NCI-H2081 treated with DMSO at 0.1 percent for 48 hours (cell line): ENCODE results near the gene TIGD6.
A peak's percentile ranks its signal among the peaks of the same experiment; 100 is the strongest.
"Not testable (repeated sequence)": the region's sequence is repeated elsewhere in the genome, so short reads cannot be mapped to it uniquely, and the experiment has no call there.

ENCODE experiments used
- DNase-seq: peaks from one replicate; lab custom pipeline; 2025; lab: John Stamatoyannopoulos, UW

Gene TIGD6

DNA sequence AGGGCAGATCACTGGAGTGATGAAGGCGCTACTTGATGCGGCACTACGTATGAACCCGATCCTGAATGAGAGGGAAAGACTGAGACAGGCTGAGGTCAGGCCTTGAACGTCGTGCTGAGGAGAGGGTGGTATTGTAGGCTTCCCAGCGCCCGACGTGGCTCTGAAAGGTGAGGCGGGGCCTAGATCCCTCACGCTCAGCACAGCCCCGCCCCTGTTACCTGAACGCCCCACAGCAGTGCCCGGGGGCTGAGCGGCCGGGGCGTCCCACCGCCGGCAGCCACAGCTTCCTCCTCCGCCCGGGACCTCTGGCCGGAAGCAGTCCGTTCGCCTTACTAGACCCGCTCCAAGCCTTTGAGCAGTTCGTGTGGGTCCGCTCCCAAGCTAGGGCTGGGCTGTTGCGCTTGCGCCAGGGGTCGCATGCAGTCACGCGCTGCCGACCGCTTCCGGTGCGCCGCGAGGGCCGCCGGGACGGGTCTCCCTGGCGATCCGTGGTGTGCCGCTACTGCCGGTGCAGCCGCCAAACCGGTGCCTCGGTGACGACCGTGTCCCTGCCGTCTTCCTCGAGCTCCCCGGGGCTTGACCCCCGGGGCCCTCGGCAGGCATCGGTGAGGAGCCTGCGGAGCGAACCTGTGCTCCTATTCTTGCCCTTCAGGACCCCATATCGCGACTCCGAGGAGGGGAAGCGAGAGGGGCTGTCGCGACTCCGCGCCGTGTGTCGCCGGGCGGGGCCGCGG, at the start of gene TIGD6, which contains the start of gene HMGXB3:
Gene TIGD6 (minus strand): TSS at position 399 of the 734 bp plus-strand sequence. CDS start 4,306 bp downstream, outside the sequence.
Gene HMGXB3 (plus strand): TSS at position 484 of the 734 bp plus-strand sequence. CDS start 4,114 bp downstream, outside the sequence.
- peak; percentile 27 for DNase-seq

DNA sequence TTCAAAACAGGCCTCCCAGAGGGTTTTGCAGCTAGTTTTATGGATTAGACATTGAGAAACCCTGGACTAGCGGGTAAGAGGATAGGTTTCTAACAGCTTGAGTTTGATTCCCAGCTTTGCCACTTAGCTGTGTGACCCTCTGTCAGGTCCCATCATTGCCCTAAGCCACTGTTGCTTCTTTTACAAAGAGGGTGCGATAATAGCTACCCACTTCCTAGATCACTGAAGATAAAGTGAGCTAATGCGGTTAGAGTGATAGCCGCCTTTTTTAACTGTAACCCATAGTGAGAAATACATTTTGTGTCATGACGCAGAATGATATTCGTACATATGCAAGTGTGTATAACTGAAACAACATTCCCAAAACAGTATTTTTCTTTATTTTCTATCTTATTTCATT, 45.6 kb upstream of the TIGD6 start:
- no peak for DNase-seq

DNA sequence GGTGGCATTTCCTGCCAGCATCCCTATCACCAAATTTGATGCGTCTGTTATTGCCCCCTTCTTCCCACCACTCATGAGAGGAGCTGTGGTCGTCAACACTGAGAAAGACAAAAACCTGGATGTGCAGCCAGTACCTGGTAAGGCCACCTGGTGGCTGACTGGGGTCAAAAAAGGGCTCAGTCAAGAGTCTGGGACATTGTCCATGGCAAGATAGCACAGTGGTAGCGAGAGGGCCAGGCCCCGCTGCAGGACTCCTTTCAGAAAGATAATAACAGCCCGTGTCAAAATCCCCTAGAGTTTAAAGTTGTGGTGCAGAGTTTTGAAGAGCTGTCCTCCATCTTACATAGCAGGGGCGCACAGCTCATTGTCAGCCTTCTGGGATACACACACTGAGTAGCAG, 45.1 kb upstream of the TIGD6 start:
- DNase-seq = no peak

DNA sequence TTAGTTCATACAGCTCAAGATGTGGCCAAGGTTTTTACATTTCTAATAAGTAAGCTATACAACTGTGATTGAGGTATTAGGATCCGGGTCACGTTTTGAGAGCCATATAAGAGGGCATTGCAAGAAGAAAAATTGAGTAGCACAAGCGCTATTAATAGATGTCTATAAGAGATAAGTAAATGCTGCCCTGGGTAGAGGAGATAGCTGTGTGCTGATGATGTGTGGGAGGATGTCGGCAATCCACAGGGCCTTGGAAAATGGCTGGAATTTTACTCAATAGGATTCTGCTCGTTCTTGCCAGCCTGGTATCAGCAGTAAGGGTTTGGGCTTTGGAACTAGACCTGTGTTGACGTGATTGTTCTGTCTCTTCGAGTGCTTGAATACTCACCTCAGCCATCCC, 44.3 kb upstream of the TIGD6 start:
- DNase-seq = no peak

DNA sequence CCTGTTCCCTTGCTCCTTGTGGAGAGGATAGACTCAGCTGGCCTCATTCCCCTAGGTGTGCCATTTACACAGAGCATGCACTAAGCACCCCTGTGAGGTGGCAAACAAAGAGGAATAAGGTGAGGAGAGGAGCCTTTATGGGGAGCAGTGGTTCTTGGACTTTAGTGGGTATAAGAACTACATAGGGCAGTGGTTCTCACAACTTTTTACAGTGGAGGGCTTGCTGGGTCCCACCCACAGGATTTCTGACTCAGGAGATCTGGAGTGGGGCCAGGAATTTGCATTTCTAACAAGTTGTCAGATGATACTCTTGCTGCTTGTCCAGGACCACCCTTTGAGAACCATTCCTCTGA, 43.9 kb upstream of the TIGD6 start:
- no peak for DNase-seq

DNA sequence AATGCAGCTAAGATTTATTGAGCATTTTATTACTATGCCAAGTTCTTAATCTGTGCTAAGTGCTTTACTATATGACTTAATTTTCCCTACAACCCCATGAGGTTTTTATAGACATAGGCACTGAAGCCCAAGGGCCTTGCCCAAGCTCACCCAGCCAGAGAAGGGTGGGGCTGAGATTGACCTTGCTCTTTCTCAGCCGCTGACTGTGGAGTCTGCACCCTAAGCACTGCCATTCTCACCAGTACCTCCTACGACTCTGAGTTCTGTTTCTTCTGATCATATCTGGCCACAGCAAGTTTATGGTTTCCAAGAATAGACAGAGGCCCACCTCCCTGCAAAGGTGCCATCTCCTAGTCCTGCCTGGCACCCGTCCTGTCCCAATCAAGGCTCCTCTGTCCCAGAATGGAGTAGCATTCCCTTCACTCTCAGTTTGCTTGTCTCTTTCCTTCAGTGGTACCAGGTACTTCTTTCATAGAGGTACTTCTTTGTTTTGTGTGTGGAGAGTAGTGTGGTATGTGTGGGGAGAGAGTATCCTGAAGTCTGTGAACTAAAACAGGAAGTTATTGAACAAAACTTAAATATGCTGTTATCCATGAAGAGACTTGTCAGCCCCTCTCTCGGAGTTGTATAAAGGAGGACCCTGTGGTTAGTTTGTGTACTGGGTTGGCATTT, 43.3 kb upstream of the TIGD6 start:
- no peak for DNase-seq

DNA sequence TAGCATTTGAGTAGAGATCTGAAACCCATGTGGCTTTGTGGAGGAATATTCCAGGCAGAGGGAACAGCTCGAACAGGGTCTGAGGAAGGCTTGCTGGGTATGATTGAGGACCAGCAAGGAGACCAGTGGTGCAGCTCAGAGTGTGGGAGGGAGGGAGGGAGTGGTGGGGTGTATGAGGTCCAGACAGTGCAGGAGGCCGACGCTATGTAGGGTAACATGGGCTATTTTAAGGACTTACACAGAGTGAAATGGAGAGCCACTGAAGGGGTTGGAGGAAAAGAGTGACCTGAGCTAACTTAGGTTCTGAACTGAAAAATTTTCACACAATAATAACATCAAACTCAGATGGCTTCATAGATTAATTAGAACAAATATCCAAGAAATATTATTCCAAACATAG, 42.0 kb upstream of the TIGD6 start:
- no peak for DNase-seq

DNA sequence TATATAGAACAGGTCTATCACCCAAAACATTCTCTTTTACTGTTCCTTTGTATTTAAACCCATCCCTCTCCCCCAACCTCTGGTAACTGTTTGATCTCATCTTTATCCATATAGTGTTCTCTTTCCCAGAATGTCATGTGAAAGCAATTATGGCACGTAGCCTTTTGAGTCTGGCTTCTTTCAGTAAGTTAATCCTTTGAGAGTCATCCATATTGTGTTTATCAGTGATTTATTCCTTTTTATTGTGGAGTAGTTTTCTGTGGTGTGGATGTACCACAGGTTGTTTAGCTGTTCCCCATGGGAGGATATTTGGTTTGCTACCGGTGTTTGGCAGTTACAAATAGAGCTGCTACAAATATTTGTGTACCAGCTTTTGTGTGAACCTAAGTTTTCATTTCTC, 38.1 kb upstream of the TIGD6 start:
- no peak for DNase-seq

DNA sequence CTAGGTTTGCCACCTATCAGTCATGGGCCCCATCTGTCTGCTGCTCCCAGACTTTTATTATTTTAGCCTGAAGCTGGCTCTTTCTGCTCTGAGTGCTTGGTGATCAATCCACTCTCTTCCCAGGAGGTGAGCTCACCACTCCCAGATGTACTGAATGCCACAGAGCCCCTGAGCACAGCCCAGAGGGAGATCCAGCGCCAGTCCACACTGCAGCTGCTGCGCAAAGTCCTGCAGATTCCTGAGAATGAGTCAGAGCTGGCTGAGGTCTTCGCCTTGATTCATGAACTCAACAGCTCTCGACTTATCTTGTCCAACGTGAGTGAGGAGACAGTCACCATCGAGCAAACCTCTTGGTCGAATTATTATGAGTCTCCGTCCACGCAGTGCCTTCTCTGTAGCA, 36.1 kb upstream of the TIGD6 start:
- DNase-seq = no peak

DNA sequence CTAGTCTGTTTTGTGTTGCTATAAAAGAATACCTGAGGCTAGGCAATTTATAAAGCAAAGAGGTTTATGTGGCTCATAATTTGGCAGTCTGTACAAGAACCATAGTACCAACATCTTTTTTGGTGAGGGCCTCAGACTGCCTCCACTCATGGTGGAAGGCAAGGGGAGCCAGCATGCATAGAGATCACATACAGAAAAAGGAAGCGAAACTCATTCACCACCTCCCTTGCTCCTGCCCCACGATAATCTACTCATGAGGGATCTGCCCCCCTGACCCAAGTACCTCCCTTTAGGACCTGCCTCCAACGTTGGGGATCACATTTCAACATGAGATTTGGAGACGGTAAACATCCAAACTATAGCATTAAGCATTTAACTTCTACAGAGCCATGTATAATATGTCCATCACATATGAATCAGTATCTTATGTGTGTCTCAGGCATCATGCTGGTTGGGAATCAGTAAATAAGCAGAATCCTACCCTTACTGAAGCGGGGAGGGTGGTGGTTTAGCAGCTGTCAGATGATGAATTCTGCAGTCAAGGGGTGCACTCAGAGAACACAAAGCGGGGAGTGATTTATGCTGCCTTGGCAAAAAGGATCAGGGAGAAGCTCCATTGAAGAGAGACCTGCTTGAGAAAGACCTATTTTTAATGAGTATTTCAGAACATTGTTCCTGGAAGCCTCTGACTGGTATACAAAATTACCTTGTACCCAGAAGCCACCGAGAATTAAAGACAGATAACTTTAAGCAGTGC, 34.9 kb upstream of the TIGD6 start:
- no peak for DNase-seq

DNA sequence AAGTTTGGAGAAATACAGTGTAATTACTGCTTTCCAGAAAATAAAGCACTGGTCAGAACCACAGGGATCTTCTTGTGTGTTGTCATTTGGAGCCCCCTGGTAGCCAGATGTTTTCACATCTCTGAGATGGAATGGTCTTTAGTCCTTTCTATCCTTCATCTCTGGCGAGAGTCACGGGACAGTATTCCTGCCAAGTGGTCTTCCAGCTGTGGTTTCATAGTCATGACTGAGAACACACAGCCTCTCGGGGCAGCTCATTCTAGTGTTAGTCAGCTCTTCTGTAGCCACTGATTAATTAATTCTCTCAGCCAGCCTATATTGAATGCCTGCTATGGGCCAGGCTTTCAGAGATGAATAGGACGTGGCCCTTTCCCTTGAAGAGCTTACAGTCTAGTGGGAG, 34.2 kb upstream of the TIGD6 start:
- no peak for DNase-seq

DNA sequence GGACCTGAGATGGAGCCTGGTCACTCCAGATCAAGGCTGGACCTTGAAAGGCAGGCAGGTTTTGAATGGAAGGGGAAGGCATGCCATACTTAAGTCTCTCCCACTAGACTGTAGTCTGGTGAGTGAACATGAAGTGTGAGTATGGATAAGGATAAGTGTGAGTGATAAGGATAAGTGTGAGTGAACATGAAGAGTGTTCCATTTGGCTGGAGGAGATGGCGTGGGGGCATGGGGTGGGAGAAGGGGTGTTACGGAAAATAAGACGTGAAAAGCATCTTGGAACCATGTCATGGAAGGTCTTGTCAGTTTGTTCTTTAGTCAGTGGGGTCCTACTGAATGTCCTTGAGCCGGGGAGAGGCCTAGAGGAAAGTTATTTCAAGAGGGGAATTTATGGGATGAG, 32.9 kb upstream of the TIGD6 start:
- no peak for DNase-seq

DNA sequence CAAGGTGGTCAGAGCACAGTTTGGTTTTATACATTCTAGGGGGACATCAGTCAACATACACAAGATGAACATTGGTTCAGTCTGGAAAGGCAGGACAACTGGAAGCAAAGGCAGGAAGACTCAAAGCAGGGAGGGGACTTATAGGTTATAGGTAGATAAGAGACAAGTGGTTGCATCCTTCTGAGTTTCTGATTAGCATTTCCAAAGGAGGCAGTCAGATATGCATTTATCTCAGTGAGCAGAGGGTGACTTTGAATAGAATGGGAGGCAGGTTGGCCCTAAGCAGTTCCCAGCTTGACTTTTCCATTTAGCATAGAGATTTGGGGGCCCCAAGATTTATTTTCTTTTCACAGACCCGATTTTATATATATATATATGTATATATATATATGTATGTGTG, 27.6 kb upstream of the TIGD6 start:
- DNase-seq = not testable (repeated sequence)

DNA sequence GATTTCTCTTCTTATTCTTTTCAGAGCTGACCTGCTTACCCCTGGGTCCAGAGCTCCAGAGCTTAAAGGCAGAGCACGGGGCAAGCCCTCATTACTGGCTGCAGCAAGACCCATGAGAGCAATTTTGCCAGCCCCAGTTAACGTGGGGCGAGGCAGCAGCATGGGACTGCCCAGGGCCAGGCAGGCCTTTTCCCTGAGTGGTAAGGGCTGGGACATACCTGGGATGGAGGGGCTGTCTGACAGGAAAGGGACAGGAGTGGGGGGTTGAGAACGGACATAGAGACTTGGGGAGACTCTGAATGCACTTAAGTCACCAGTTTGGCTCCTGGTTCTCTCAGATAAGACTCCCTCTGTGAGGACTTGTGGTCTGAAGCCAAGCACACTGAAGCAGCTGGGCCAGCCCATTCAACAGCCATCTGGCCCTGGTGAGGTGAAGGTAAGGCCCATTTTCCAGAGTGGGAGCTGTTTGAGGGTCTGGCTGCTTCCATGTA, 26.3 kb upstream of the TIGD6 start:
- DNase-seq = no peak

DNA sequence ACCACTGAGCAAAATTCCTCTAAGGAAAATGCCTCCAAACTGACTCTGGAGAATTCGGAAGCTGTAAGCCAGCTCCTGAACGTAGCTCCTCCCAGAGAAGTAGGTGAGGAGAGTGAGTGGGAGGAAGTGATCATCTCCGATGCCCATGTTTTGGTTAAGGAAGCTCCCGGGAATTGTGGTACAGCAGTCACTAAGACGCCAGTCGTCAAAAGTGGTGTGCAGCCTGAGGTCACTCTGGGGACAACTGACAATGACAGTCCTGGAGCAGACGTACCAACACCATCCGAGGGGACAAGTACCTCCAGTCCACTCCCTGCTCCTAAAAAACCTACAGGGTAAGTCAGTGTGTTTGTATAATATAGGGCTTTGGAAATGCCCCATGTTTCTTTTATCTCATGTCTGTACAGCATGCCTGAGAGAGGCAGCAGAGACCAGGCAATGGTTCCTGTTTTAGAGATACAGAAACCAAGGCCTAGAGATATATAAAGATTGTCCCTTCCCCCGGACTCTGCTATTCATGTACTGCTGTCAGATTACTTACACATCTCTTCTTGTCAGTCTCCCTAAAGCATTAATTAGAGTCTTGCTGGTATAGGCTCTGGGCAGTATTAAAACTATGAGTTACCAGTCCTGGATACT, 24.0 kb upstream of the TIGD6 start:
- no peak for DNase-seq

DNA sequence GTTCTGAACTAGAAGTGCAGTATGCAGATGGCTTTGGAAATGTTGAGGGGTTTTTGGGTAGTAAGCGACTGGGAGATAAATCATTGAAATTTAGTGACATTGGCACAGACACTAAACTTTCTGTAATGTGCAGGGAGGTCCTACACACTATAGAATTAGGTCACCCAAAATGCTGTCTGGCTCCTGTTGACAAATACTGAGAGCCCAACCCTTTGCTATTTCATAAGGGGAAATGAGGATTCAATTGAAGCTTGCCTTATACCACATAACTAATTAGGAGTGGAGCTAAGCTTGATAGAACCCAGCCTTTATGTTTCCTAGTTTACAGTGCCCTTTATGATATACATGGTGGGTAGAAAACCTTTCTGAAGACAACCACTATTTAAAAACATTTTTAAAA, 22.7 kb upstream of the TIGD6 start:
- DNase-seq = no peak

DNA sequence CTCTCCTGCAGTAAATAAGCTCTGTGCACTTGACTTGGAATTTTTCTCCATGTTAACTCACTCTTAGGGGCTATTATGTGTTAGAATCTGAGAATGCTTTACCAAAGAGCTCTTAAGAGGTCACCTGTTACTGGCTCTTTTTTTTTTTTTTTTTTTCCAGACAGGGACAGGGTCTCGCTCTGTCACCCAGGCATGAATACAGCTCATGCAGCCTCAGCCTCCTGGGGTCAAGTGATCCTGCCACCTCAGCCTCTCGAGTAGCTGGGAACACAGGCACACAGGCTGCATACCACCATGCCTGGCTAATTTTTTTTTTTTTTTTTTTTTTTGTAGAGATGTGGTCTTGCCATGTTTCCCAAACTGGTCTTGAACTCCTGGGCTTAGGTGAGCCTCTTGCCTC, 22.2 kb upstream of the TIGD6 start:
- no peak for DNase-seq

DNA sequence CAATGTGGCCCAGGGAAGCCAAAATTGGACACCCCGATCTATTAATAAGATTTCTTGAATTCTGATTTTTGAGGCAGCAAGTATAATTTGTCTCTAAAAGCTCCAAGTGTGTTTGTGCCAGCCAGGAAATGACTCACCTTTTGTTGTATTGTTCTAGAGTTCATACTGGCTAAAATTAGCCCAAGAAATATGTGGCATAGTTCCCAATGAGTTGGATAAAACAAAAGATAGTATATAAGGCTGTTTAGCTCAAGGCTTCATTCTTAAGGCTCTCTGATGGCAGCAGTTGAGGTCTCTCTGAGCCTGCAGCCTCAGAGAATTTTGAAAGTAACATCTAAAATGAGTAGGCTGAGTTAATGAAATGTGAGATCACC, 21.7 kb upstream of the TIGD6 start:
- no peak for DNase-seq

DNA sequence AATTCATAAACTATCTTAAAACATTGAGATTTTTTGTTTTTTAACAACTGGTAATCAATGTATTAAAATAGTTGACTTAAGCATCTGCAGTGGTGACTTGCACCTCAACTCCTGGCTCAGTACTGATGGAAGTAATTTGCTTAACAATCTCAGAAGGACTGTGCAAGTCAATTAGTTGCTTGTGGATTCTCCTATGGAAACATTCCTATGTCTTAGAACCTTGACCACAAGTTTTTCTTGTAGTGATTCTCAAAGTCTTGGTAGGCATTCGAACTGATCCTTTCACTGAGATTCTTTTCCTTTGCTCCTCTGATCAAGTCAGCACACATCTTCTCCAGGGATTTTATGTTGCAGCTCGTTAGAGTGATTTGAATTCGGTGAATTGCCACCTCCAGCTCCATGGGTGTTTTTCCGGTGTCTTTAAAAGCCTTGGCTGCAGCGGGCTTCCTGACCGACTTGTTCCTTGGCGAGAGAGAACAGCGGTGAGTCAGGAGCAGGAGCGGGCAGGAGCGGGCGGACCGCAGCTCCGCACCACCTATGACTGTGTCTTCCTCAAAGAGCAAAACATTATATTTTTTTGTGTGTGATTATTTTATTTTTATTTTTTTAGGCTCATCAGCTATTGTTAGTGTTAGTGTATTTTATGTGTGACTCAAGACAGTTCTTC, 21.2 kb upstream of the TIGD6 start:
- no peak for DNase-seq

DNA sequence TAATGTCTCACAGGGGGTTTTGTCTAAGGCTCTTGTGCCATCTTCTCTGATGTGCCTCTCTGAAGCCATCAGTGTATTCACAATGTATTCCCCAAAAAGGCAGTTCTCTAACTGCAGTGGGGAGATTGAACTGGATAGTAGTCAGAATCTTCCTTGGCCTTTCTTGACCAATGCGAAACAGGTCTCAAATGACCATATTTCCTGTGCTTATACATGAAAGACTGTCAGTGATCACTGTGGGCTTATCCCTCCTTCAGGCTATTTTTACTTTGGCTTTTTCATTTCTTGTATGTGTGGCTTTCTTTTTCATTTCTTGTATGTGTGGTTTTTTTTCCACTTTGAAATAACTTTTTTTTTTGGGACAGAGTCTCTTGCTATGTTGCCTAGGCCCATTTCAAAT, 19.8 kb upstream of the TIGD6 start:
- no peak for DNase-seq

DNA sequence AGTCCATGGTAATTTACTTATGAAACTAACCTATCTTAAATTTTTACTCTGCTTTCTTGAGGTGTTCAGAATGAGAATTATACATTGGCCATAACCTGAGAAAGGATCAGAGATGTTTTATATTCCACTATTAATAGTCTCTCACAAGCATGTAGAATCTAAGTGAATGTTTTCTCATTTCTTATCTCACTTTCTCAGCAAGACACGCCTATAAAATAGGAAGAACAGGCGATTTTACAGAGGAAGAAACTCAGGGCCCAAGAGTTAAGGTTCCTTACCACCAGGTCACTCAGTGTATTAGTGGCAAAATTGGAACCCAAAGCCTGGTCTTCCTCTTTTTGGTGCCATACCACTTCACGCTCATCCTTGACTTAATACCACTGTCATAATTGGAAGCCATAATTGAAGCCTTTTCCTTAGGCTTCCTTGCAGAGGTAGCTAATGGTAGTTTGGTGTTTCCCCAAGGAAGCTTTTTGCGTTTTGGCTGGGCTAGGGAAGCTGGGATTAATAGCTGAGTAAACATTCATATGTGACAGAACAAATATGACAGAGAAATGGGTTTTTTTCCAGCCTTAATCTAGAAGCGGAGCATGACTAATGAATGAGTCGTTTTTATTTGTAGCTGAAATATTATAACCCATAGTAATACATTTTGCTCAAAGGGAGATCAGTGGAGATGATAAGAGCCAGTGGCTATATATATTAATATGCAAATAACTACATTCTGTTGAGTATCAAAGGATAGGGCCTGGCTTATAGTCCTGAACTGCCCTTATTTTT, 17.0 kb upstream of the TIGD6 start:
- no peak for DNase-seq
